ENCODE results near the gene TRAPPC3L. TPM values are rescaled to one million over a fixed set of nuclear protein-coding genes. Genes with fewer than 3 reads are reported as not detected.

TRAPPC3L gene
- total and polyA plus RNA-seq, 2 of the 13 experiments (the other 11 are each of a cell fraction or from before 2014, with no cell fraction given): not detected

- Histone ChIP-seq H3K4me3 (replicated peaks in 1 of 3; ENCODE audit: insufficient read depth in 1 of 3, low read depth in 2 of 3, low read length in 3 of 3) (peak overlapping the region in 2 of 3 experiments; percentile 13 to 28; a peak in 2 of 6 replicates), H4K20me1 (ENCODE audit: insufficient read depth, low read length) (no peaks in the 10 kb centered on the region), H3K36me3 (replicated peaks in 1 of 2; ENCODE audit: control insufficient read depth in 1 of 2, insufficient read depth in 2 of 2, low read length in 2 of 2) (no peaks in the 10 kb centered on the region), H3K4me2 (ENCODE audit: low read depth, low read length) (peak overlapping the region; percentile 63), H3K9me3 (ENCODE audit: low read length) (no peaks in the 10 kb centered on the region), H3K4me1 (ENCODE audit: insufficient read depth, low read length) (peaks cover 31% of the 10 kb centered on the region), H2AFZ (ENCODE audit: low read length) (peak overlapping the region; percentile 55), H3K27ac (ENCODE audit: extremely low read length, insufficient read depth, low read length) (no peak overlapping the region), H3K79me2 (ENCODE audit: insufficient read depth, low read length) (no peaks in the 10 kb centered on the region), H3K9ac (ENCODE audit: insufficient read depth, low read depth, low read length) (peak overlapping the region; percentile 12; the same call in 1 of the 2 replicates), H3K27me3 (ENCODE audit: control insufficient read depth in 1 of 2, insufficient read depth in 2 of 2, low read length in 2 of 2) (no peaks in the 10 kb centered on the region; a peak in 3 of 5 replicates)
- FAIRE-seq (peak; percentile 95), ATAC-seq (peak; percentile 78), DNase-seq (ENCODE audit: low spot score) (peak; percentile 70)
- CTCF ChIA-PET (ENCODE audit: low intra/inter-chr PET ratio, low total read pairs): interaction anchor here (1.1 to 3.7 kb wide), 6 partner anchors 26 to 344 kb away, joined by 5 to 43 read pairs (median 8); partner anchors contain the start of gene CALHM5
- POLR2A ChIA-PET: interaction anchor here (1.3 to 1.8 kb wide), 2 partner anchors 10 kb away, joined by 3 to 11 read pairs; partner anchors contain the start of gene RWDD1
- WGBS (ENCODE audit: low lambda C conversion rate): 21% methylated on average over 9 of the region's 9 CpGs
- intact Hi-C loops (cut with micrococcal nuclease; ENCODE audit: unreplicated experiment) (loop anchor here (1.0 kb wide), 3 partner anchors 25 to 274 kb away; no protein-coding TSS in a partner anchor), in situ Hi-C loops (cut with HindIII; ENCODE audit: extremely low pct_ligation_motif_present, low pct_unique_long_range_greater_than_20kb) (loop anchor here (10.0 kb wide), 1 partner anchor 287 kb away; the partner anchor contains the start of gene TSPYL1)
- no TSS peak for BruUV-seq (replicated peaks)
- TF ChIP-seq XRCC5 (optimal IDR thresholded peaks at IDR 0.05; ENCODE audit: low read length) (peak; percentile 44), ZFP36 (IDR thresholded peaks at IDR 0.05; ENCODE audit: borderline replicate concordance, low read depth, low read length, partially characterized antibody) (no peak), SRSF1 (optimal IDR thresholded peaks at IDR 0.05; ENCODE audit: low read depth, low read length) (no peak), ZNF446 (CRISPR knock-in tag; IDR thresholded peaks at IDR 0.05) (no peak), DPF2 (CRISPR knock-in tag; IDR thresholded peaks at IDR 0.05; ENCODE audit: borderline replicate concordance, low read depth) (no peak), ZNF784 (CRISPR knock-in tag; IDR thresholded peaks at IDR 0.05; ENCODE audit: borderline replicate concordance) (no peak), ZBTB7A (CRISPR knock-in tag; IDR thresholded peaks at IDR 0.05) (no peak), MEIS2 (CRISPR knock-in tag; IDR thresholded peaks at IDR 0.05) (no peak), HMGXB4 (CRISPR knock-in tag; IDR thresholded peaks at IDR 0.05; ENCODE audit: borderline replicate concordance in 1 of 2, low read depth in 1 of 2) (peak in 1 of 2 experiments; percentile 57; a peak in 1 of 4 replicates), BRF2 (CRISPR knock-in tag; IDR thresholded peaks at IDR 0.05) (no peak), CAMTA2 (CRISPR knock-in tag; IDR thresholded peaks at IDR 0.05; ENCODE audit: borderline replicate concordance) (no peak), CTCF (CRISPR knock-in tag; IDR thresholded peaks at IDR 0.05) (peak; percentile 91), GATAD2A (CRISPR knock-in tag; IDR thresholded peaks at IDR 0.05) (no peak), POGK (CRISPR knock-in tag; conservative IDR thresholded peaks at IDR 0.05) (no peak), ZNF335 (CRISPR knock-in tag; IDR thresholded peaks at IDR 0.05) (peak; percentile 60; the same call in 1 of the 2 replicates)
Observed at GRCh38 chr6:116561377-116562018, 16.0 kb upstream of the TRAPPC3L start.

Measured in HepG2 (cell line).